IMR-90 (cell line): ENCODE measurements around the gene SNX32. TPM values are rescaled to one million over a fixed set of nuclear protein-coding genes. Genes with fewer than 3 reads are reported as not detected.

Experiments used
- ATAC-seq: fragments of 200-7000 bp; cut with Tn5 transposase; 2 replicates; pipeline ENCODE4 v1.9.1; 2020; ENCODE audit warnings: low read depth, mild to moderate bottlenecking, moderate library complexity
- BruUV-seq: library from RNA; stranded (reverse); fragments of 400-500 nt; replicated peaks from 2 replicates; lab custom pipeline; 2021; lab: Mats Ljungman, UMichigan
- CTCF ChIA-PET: fragments of 300-600 bp; formaldehyde crosslinking; extraction: SDS; loops from one replicate; lab custom pipeline; 2021; ENCODE audit warnings: antibody characterized with exemption; lab: Yijun Ruan, JAX
- POLR2A ChIA-PET: fragments of 300-600 bp; sonication (Branson Sonifier 250); formaldehyde crosslinking; loops from one replicate; lab custom pipeline; 2022; ENCODE audit warnings: antibody characterized with exemption; ENCODE audit not compliant: unreplicated experiment; lab: Charles Lee
- DNase-seq: peaks from one replicate; pipeline ENCODE4 v3.0.0; 2013
- H2AFZ ChIP-seq: replicated peaks from 2 replicates; pipeline ENCODE3; 2013; ENCODE audit warnings: low read length, mild to moderate bottlenecking; ENCODE audit not compliant: poor library complexity
- H2AK5ac ChIP-seq: 2 replicates; pipeline ENCODE4 v1.6.1; 2013; ENCODE audit warnings: low read depth, low read length, inconsistent platforms
- H2AK9ac ChIP-seq: replicated peaks from 2 replicates; pipeline ENCODE3; 2013; ENCODE audit warnings: mild to moderate bottlenecking, low read depth, low read length, moderate library complexity; ENCODE audit not compliant: poor library complexity
- H2BK120ac ChIP-seq: 2 replicates; pipeline ENCODE4 v1.6.1; 2013; ENCODE audit warnings: low read depth, low read length, inconsistent platforms
- H2BK15ac ChIP-seq: 3 replicates; pipeline ENCODE4 v1.6.1; 2013; ENCODE audit warnings: low read depth, low read length, inconsistent platforms
- H2BK20ac ChIP-seq: 2 replicates; pipeline ENCODE4 v1.6.1; 2013; ENCODE audit warnings: low read depth, mild to moderate bottlenecking, inconsistent platforms, low read length, moderate library complexity
- H2BK5ac ChIP-seq: 2 replicates; pipeline ENCODE4 v1.6.1; 2013; ENCODE audit warnings: mild to moderate bottlenecking, low read depth, low read length, inconsistent platforms; ENCODE audit not compliant: poor library complexity, severe bottlenecking
- H3K14ac ChIP-seq: replicated peaks from 2 replicates; pipeline ENCODE4 v1.6.1; 2013; ENCODE audit warnings: low read depth, low read length, inconsistent platforms
- H3K18ac ChIP-seq: 2 replicates; pipeline ENCODE4 v1.6.1; 2013; ENCODE audit warnings: low read depth, low read length, control low read depth
- H3K23ac ChIP-seq: 2 replicates; pipeline ENCODE4 v1.6.1; 2013; ENCODE audit warnings: low read depth, low read length, inconsistent platforms
- H3K27ac ChIP-seq: 2 replicates; pipeline ENCODE4 v1.5.1; 2013; ENCODE audit warnings: mild to moderate bottlenecking, control low read depth, low read length; ENCODE audit not compliant: insufficient read depth
- H3K27me3 ChIP-seq: 2 replicates; pipeline ENCODE4 v1.6.1; 2013; ENCODE audit warnings: low read length; ENCODE audit not compliant: control insufficient read depth, insufficient read depth
- H3K36me3 ChIP-seq: 2 replicates; pipeline ENCODE4 v1.6.1; 2013; ENCODE audit warnings: low read length, mixed read lengths; ENCODE audit not compliant: control insufficient read depth, insufficient read depth
- H3K4ac ChIP-seq: 2 replicates; pipeline ENCODE4 v1.6.1; 2013; ENCODE audit warnings: low read depth, low read length, inconsistent platforms
- H3K4me1 ChIP-seq: 2 replicates; pipeline ENCODE4 v1.6.1; 2013; ENCODE audit warnings: low read length, mixed read lengths; ENCODE audit not compliant: control insufficient read depth, insufficient read depth
- H3K4me2 ChIP-seq: 2 replicates; pipeline ENCODE4 v1.6.1; 2013; ENCODE audit warnings: low read depth, mild to moderate bottlenecking, control low read depth, low read length, moderate library complexity
- H3K4me3 ChIP-seq: 2 replicates; pipeline ENCODE4 v1.5.1; 2013; ENCODE audit warnings: low read depth, mild to moderate bottlenecking, control low read depth, low read length, moderate library complexity; ENCODE audit not compliant: insufficient read depth
- H3K56ac ChIP-seq: 2 replicates; pipeline ENCODE4 v1.6.1; 2013; ENCODE audit warnings: low read length, inconsistent platforms; ENCODE audit not compliant: insufficient read depth; ENCODE audit errors: extremely low read depth
- H3K79me1 ChIP-seq, 2 experiments: 2 replicates each; pipeline ENCODE4 v1.6.1; 2013; ENCODE audit warnings: low read length in 2 of 2, inconsistent platforms in 1 of 2, low read depth in 1 of 2
- H3K9ac ChIP-seq: 2 replicates; pipeline ENCODE4 v1.6.1; 2013; ENCODE audit warnings: low read depth, low read length, control low read depth
- H3K9me1 ChIP-seq: 2 replicates; pipeline ENCODE4 v1.6.1; 2013; ENCODE audit warnings: low read length, inconsistent platforms; ENCODE audit not compliant: insufficient read depth
- H3K9me3 ChIP-seq: 2 replicates; pipeline ENCODE4 v1.6.1; 2013; ENCODE audit warnings: low read length; ENCODE audit not compliant: control insufficient read depth, insufficient read depth
- H4K20me1 ChIP-seq: 2 replicates; pipeline ENCODE4 v1.6.1; 2013; ENCODE audit warnings: low read length, inconsistent platforms; ENCODE audit not compliant: insufficient read depth
- H4K5ac ChIP-seq: 2 replicates; pipeline ENCODE4 v1.6.1; 2013; ENCODE audit warnings: mild to moderate bottlenecking, low read depth, low read length, control low read depth
- H4K8ac ChIP-seq, 2 experiments: 2 replicates each; pipeline ENCODE4 v1.6.1; 2013; ENCODE audit warnings: low read depth in 2 of 2, low read length in 2 of 2, control low read depth in 1 of 2, inconsistent platforms in 1 of 2
- H4K91ac ChIP-seq: 2 replicates; pipeline ENCODE4 v1.6.1; 2013; ENCODE audit warnings: low read depth, low read length, inconsistent platforms; ENCODE audit not compliant: insufficient read depth
- ELK1 ChIP-seq: fragments of 150-350 bp; IDR thresholded peaks from 2 replicates; pipeline ENCODE4 v1.6.1; 2016; ENCODE audit warnings: low read depth, mild to moderate bottlenecking, low read length, moderate library complexity, borderline replicate concordance
- FOS ChIP-seq: fragments of 150-350 bp; IDR thresholded peaks from 2 replicates; pipeline ENCODE4 v1.6.1; 2016; ENCODE audit warnings: low read depth, low read length
- MAZ ChIP-seq: IDR thresholded peaks from 2 replicates; pipeline ENCODE4 v1.6.1; 2012; ENCODE audit warnings: low read depth, mild to moderate bottlenecking, low read length, improper control_type of control experiment, moderate library complexity, borderline replicate concordance
- WGBS, 2 experiments: methylation state at CpG; one replicate each; pipeline versions ENCODE4 v1.1.5 to v1.1.7; 2013; ENCODE audit warnings: missing lambda C conversion rate in 2 of 2; ENCODE audit not compliant: insufficient read length in 1 of 2; ENCODE audit errors: extremely low coverage in 2 of 2; 5-methylcytosine and 5-hydroxymethylcytosine counted together
- dilution Hi-C: fragments of 300-500 bp; cut with HindIII; formaldehyde crosslinking; loops from one replicate; pipeline ENCODE4 v1.14.3; 2018; ENCODE audit warnings: low sequenced_read_pairs; ENCODE audit not compliant: unreplicated experiment
- in situ Hi-C: fragments of 300-500 bp; cut with MboI; formaldehyde crosslinking; loops from 3 replicates; pipeline ENCODE4 v1.14.3; 2019; ENCODE audit warnings: low sequenced_read_pairs, inconsistent platforms, mixed read lengths
- intact Hi-C: fragments of 100-400 bp; cut with micrococcal nuclease; formaldehyde crosslinking; loops from 2 replicates; pipeline ENCODE4 v1.10.0; 2022
- polyA plus RNA-seq, 3 experiments: library from polyadenylated mRNA; depleted of rRNA; stranded (reverse); fragments of >200 nt; gene quantifications; 2 replicates each; pipeline ENCODE4 v1.2.3, GENCODE V29; 2012; ENCODE audit warnings: low replicate concordance in 1 of 3
- total RNA-seq: library from RNA; depleted of rRNA; stranded (reverse); fragments of >200 nt; gene quantifications from 2 replicates; pipeline ENCODE4 v1.2.3, GENCODE V29; 2012

SNX32 gene
- total and polyA plus RNA-seq, 2 of the 4 experiments (the other 2 are of a cell fraction) = 0.36 to 0.79 TPM

- no peak overlapping the region for H4K8ac ChIP-seq
- H3K4me2 ChIP-seq = no peak overlapping the region
- H3K27me3 ChIP-seq = no peaks in the 10 kb centered on the region
- H3K4me1 ChIP-seq = no peaks in the 10 kb centered on the region
- no peak overlapping the region for H2AK5ac ChIP-seq
- no peak overlapping the region for H2BK15ac ChIP-seq
- H3K9ac ChIP-seq = no peak overlapping the region
- H2BK20ac ChIP-seq = no peak overlapping the region
- no peak overlapping the region for H3K14ac ChIP-seq
- no peaks in the 10 kb centered on the region for H3K9me1 ChIP-seq
- no peak overlapping the region for H3K56ac ChIP-seq
- H2AK9ac ChIP-seq = no peak overlapping the region
- no peak overlapping the region for H2BK120ac ChIP-seq
- H3K27ac ChIP-seq = no peak overlapping the region
- dilution Hi-C loops = no loop called here
- no peak overlapping the region for H3K18ac ChIP-seq
- intact Hi-C loops = no loop called here
- in situ Hi-C loops = no loop called here
- H4K91ac ChIP-seq = no peak overlapping the region
- H4K5ac ChIP-seq = no peak overlapping the region
- no CpG with 5 or more reads among the region's 4 CpGs for WGBS, 2 experiments
- ChIA-PET POLR2A (no interaction called here), CTCF (no interaction called here)
- no peaks in the 10 kb centered on the region for H3K36me3 ChIP-seq
- H4K20me1 ChIP-seq = no peaks in the 10 kb centered on the region
- no peak for ATAC-seq
- H2BK5ac ChIP-seq = no peak overlapping the region
- H3K23ac ChIP-seq = no peak overlapping the region
- no peaks in the 10 kb centered on the region for H3K79me1 ChIP-seq
- TF ChIP-seq FOS (no peak), ELK1 (no peak), MAZ (no peak)
- H3K4me3 ChIP-seq = no peak overlapping the region
- H2AFZ ChIP-seq = no peak overlapping the region
- DNase-seq = no peak
- no peak overlapping the region for H3K4ac ChIP-seq
- H3K9me3 ChIP-seq = no peaks in the 10 kb centered on the region
- no TSS peak for BruUV-seq
These were observed 8.4 kb downstream of the SNX32 start for GRCh38 chr11:65842144-65842543.
